SK-N-SH (cell line): ENCODE data around the gene EFHD1.

Source experiments
- CHD2 ChIP-seq: fragments of 150-350 bp; IDR thresholded peaks from 2 replicates; pipeline ENCODE4 v1.6.1; 2018; ENCODE audit warnings: low read length; ENCODE audit not compliant: partially characterized antibody
- CTCF ChIP-seq: fragments of 200-600 bp; sonication (generic); IDR thresholded peaks from 2 replicates; pipeline ENCODE4 v1.6.1; 2017; ENCODE audit warnings: antibody characterized with exemption, mild to moderate bottlenecking, moderate library complexity
- NRF1 ChIP-seq: IDR thresholded peaks from 2 replicates; pipeline ENCODE4 v1.6.1; 2012; ENCODE audit warnings: low read depth, mild to moderate bottlenecking, low read length
- POLR2AphosphoS5 ChIP-seq: IDR thresholded peaks from 2 replicates; pipeline ENCODE4 v1.6.1; 2012; ENCODE audit warnings: low read depth, low read length
- REST ChIP-seq: IDR thresholded peaks from 2 replicates; pipeline ENCODE4 v1.6.1; 2012; ENCODE audit warnings: mild to moderate bottlenecking, low read depth, low read length, moderate library complexity
- RFX5 ChIP-seq: IDR thresholded peaks from 2 replicates; pipeline ENCODE4 v1.6.1; 2012; ENCODE audit warnings: mild to moderate bottlenecking, improper control_type of control experiment, low read length
- TF ChIP-seq, protein P1 (sequence below): IDR thresholded peaks from 2 replicates; pipeline ENCODE4 v1.4.0; 2012; ENCODE audit warnings: low read depth

GRCh38 chr2:232697807-232698110, 64.4 kb downstream of the EFHD1 start:
- no peak for TF ChIP-seq CTCF
- no peak for TF ChIP-seq POLR2AphosphoS5
- no peak for TF ChIP-seq CHD2
- TF ChIP-seq RFX5, result no peak
- TF ChIP-seq REST, result no peak
- TF ChIP-seq, protein P1, sequence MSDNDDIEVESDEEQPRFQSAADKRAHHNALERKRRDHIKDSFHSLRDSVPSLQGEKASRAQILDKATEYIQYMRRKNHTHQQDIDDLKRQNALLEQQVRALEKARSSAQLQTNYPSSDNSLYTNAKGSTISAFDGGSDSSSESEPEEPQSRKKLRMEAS, result no peak
- no peak for TF ChIP-seq NRF1
